Thyroid gland (tissue), 4 donors: ENCODE data around the gene ZNF543. TPM values are rescaled to one million over a fixed set of nuclear protein-coding genes. Genes with fewer than 3 reads are reported as not detected.

Experiments
- DNase-seq, 2 donors: peaks; one replicate each; pipeline ENCODE4 v3.0.0-alpha.2; 2019
- H3K27ac ChIP-seq, 3 donors: fragments of 200-600 bp; sonication (generic); 1 replicate in 2 of 3; 2 replicates in 1 of 3; pipeline ENCODE4 v1.5.1; 2016 to 2019; ENCODE audit warnings: mild to moderate bottlenecking in 1 of 3, moderate library complexity in 1 of 3
- H3K27me3 ChIP-seq: fragments of 200-600 bp; sonication (generic); one replicate; pipeline ENCODE4 v1.5.1; 2019
- H3K36me3 ChIP-seq, 2 donors: fragments of 200-600 bp; sonication (generic); one replicate each; pipeline ENCODE4 v1.5.1; 2016 to 2019
- H3K4me1 ChIP-seq, 2 donors: fragments of 200-600 bp; sonication (generic); one replicate each; pipeline ENCODE4 v1.5.1; 2017 to 2019
- H3K4me3 ChIP-seq, 3 donors: fragments of 200-600 bp; sonication (generic); replicated peaks in 1 of 3; 1 replicate in 2 of 3; 2 replicates in 1 of 3; pipeline ENCODE4 v1.5.1; 2016; ENCODE audit warnings: mild to moderate bottlenecking in 1 of 3
- H3K9me3 ChIP-seq: fragments of 200-600 bp; sonication (generic); one replicate; pipeline ENCODE4 v1.5.1; 2017
- CTCF ChIP-seq, 6 experiments: fragments of 200-600 bp in 3 of 6; fragments of 450-650 bp in 3 of 6; sonication (generic) in 3 of 6; IDR thresholded peaks; one replicate each; pipeline ENCODE4 v1.5.1; 2016 to 2019; ENCODE audit warnings: antibody characterized with exemption in 6 of 6, mild to moderate bottlenecking in 2 of 6, inconsistent platforms in 1 of 6, moderate library complexity in 1 of 6
- POLR2A ChIP-seq, 2 donors: fragments of 450-650 bp; IDR thresholded peaks; one replicate each; pipeline ENCODE4 v1.6.1; 2017; ENCODE audit warnings: antibody characterized with exemption in 2 of 2, mild to moderate bottlenecking in 2 of 2, moderate library complexity in 1 of 2
- WGBS, 2 donors: methylation state at CpG; one replicate each; pipeline ENCODE4 v1.1.5; 2017; 5-methylcytosine and 5-hydroxymethylcytosine counted together
- intact Hi-C: fragments of 100-400 bp; cut with DNase I; formaldehyde crosslinking; loops from one replicate; pipeline ENCODE4 v1.15.1; 2023
- total RNA-seq, 4 donors: library from RNA; depleted of rRNA; stranded (reverse); fragments of >200 nt; gene quantifications; one replicate each; pipeline ENCODE4 v1.2.3, GENCODE V29; 2016

Gene ZNF543
- total RNA-seq, 4 donors from 2014 or later: 10.6 to 17.2 (median 14.7) TPM

DNA sequence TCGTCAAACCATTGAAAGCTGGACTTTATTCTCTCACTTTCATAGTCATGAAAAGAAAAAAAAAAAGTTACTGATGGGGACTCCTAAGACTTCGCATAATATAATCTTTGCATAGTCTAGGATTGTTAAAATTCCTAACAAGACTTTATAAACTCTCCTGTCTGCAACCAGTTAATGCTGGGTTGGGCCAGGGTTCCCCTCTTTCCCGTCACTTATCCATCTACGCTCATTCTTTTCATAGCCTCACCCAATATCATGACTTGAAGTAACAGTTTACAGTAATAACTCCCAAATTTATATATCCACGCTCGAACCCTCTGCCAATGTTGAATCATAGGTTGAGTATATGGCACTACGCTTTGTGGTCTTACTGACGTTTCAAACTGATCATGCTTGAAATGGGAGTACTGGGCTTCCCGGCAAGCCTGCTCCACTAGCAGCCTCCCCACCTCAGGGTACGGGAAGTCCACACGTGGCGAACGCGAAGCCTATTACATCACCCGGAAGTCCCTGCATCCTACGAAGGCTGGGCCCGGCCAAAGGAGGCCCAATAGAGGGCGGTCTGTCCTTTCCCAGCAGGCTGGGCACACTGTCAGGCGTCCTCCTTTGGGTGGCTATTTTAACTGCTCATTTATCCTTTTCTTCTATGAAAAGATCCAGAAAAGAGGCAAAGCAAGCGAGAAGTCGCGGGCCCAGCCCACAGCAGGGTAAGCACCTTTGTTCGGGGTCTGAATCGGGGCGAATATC is 40.7 kb upstream of the ZNF543 start:
- Histone ChIP-seq H3K27me3 (no peaks in the 10 kb centered on the region), H3K27ac (peak overlapping the region; percentile 96 to 99 (median 97)), H3K9me3 (no peaks in the 10 kb centered on the region), H3K36me3 (peaks cover 0 to 5% of the 10 kb centered on the region in 2 donors), H3K4me1 (peaks cover 11 to 25% of the 10 kb centered on the region in 2 donors), H3K4me3 (peak overlapping the region in 2 of 3 donors; percentile 55 to 91)
- DNase-seq: peak; percentile 91 to 93
- WGBS, 2 donors: 6% methylated on average over 21 to 25 of the region's 25 CpGs
- TF ChIP-seq CTCF (IDR thresholded peaks at IDR 0.05) (peak in 1 of 6 experiments; percentile 34), POLR2A (IDR thresholded peaks at IDR 0.05) (peak in 1 of 2 donors; percentile 66)
- intact Hi-C loops: loop anchor here (10.0 kb wide), 1 partner anchor 85 kb away; the partner anchor contains the start of genes TRAPPC2B and ZNF547

DNA sequence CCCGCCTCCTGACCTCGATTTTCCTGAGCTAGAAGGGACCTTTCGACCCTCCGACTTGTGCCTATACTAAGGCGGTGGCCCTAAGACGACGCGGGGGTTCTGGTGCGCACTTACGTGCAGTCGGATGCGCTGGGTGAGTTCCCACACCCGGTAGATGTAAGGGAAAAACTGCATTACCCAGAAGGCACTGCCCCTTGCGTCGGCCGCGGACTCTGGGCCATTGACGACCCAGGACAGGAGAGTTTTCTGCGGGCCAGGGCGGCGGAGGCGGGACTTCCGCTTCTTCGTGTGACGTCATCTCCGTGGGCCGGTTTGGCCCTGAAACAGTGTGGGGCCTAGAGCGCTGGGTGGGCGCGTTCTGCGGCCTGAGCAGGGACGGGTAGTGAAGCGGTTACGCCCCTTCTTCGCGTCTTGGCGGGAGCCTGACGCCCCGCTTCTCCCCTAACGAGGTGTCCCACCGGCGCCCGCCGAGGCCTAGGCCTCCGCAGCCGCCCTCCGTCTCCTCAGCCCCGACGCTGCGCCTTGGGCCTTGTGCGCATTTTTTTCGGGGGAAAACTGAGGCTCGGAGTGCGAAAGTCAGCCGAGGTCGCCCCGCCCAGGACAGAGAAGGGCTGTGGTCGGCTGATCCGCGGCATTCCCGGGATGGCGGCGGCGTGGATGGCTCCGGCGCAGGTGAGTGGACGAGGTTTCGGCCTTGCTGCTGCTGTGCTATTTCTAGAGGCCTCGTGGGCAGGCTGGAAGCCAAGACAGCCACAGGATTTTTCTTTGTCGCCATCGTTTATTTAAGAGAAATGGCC is 39.9 kb upstream of the ZNF543 start, which contains the start of gene ZNF460:
Gene ZNF460, plus strand, starts transcription at position 321 of the 797 bp plus-strand sequence. Its CDS starts 322 bp downstream, at position 643.
- peak in 1 of 2 donors; percentile 74 for TF ChIP-seq POLR2A (IDR thresholded peaks at IDR 0.05)
- TF ChIP-seq CTCF (IDR thresholded peaks at IDR 0.05): peak in 1 of 6 experiments; percentile 0
- no peaks in the 10 kb centered on the region for H3K9me3 ChIP-seq
- H3K27ac ChIP-seq: peak within 1 kb of the TSS; percentile 96 to 99 (median 97)
- H3K36me3 ChIP-seq: peaks cover 6 to 13% of the 10 kb centered on the region in 2 donors
- peak within 1 kb of the TSS; percentile 55 to 91 (median 61) for H3K4me3 ChIP-seq
- WGBS, 2 donors: 0% methylated on average over 10 to 40 of the region's 71 CpGs
- intact Hi-C loops: loop anchor here (10.0 kb wide), 1 partner anchor 84 kb away; the partner anchor contains the start of genes TRAPPC2B and ZNF547
- H3K27me3 ChIP-seq: no peaks in the 10 kb centered on the region
- peaks cover 11 to 25% of the 10 kb centered on the region in 2 donors for H3K4me1 ChIP-seq
- peak; percentile 96 for DNase-seq

- 4 to 8% methylated on average over 6 of the region's 6 CpGs for whole genome bisulfite sequencing, 2 donors
Observed at GRCh38 chr19:57280962-57281400, 39.3 kb upstream of the ZNF543 start.

DNA sequence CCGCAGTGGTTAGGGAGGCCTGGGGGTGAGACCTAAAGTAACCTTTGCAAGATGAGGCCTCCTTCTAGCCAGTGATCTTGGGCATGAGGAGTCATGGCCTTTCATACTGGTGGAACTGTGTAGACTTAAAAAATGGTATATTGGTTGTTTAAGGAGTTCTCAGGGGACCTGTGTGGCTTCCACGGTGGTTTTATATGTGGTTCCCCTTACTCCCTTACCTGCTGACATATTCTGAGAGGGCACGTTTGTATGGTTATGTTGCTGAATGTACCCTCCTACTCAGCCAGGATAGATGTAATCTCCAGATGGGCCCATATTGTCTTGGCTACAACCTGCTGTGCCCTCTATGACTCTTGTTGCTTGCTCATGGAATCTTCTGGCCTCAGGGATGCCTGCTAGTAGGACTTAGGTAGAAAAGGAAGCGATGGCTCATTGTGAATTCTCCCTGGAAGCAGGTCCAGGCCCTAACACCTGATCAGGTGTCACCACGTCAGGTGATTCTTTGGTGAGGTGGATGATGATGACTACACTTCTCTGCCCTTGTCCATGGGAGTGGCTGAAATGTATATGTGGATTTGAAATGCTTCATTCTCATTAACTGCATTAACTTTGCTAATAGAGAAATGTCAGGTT is 38.1 kb upstream of the ZNF543 start:
- H3K27me3 ChIP-seq: no peaks in the 10 kb centered on the region
- intact Hi-C loops: loop anchor here (10.0 kb wide), 1 partner anchor 83 kb away; the partner anchor contains the start of genes TRAPPC2B and ZNF547

More at GRCh38 chr19:57280962-57281400, 39.3 kb upstream of the ZNF543 start:
- Histone ChIP-seq H3K4me3 (peak overlapping the region; percentile 55 to 91 (median 61)), H3K9me3 (no peaks in the 10 kb centered on the region), H3K27ac (peak overlapping the region; percentile 96 to 99 (median 97)), H3K4me1 (peaks cover 11 to 25% of the 10 kb centered on the region in 2 donors), H3K36me3 (peaks cover 12 to 18% of the 10 kb centered on the region in 2 donors), H3K27me3 (no peaks in the 10 kb centered on the region)
- intact Hi-C loops: loop anchor here (10.0 kb wide), 1 partner anchor 84 kb away; the partner anchor contains the start of genes TRAPPC2B and ZNF547
- peak in 1 of 2 donors; percentile 1 for DNase-seq
- no peak for TF ChIP-seq POLR2A (IDR thresholded peaks at IDR 0.05)
- TF ChIP-seq CTCF (IDR thresholded peaks at IDR 0.05): no peak

More for the DNA sequence above, 38.1 kb upstream of the ZNF543 start:
- H3K27ac ChIP-seq: no peak overlapping the region
- no peaks in the 10 kb centered on the region for H3K9me3 ChIP-seq
- H3K4me1 ChIP-seq: peaks cover 11 to 25% of the 10 kb centered on the region in 2 donors
- no peak for DNase-seq
- H3K4me3 ChIP-seq: no peak overlapping the region
- TF ChIP-seq CTCF (IDR thresholded peaks at IDR 0.05) (no peak), POLR2A (IDR thresholded peaks at IDR 0.05) (no peak)
- 82% methylated on average over 5 of the region's 5 CpGs for WGBS, 2 donors
- H3K36me3 ChIP-seq: peaks cover 20 to 26% of the 10 kb centered on the region in 2 donors
